Muscle of back (tissue), 11 donors: ENCODE measurements around the gene WBP1. TPM values are rescaled to one million over a fixed set of nuclear protein-coding genes. Genes with fewer than 3 reads are reported as not detected.
A peak's percentile ranks its signal among the peaks of the same experiment; 100 is the strongest.

Experiments used
- DNase-seq, 3 donors: peaks; one replicate each; pipeline versions ENCODE4 v3.0.0 to v3.0.0-alpha.2; 2013
- polyA plus RNA-seq, 10 donors: library from polyadenylated mRNA; unstranded; fragments of 120-200 nt; gene quantifications; one replicate each; pipeline ENCODE4 v1.2.1, GENCODE V29; 2013; ENCODE audit not compliant: insufficient read length in 10 of 10

WBP1 gene
- polyA plus RNA-seq, 10 donors = 46.2 to 59.2 (median 53.5) TPM

GRCh38 chr2:74501335-74502071 lies 43.3 kb downstream of the WBP1 start:
- peak in 1 of 3 donors; percentile 73 for DNase-seq

GRCh38 chr2:74502147-74502719 lies 44.0 kb downstream of the WBP1 start:
- DNase-seq = peak in 1 of 3 donors; percentile 67

DNA sequence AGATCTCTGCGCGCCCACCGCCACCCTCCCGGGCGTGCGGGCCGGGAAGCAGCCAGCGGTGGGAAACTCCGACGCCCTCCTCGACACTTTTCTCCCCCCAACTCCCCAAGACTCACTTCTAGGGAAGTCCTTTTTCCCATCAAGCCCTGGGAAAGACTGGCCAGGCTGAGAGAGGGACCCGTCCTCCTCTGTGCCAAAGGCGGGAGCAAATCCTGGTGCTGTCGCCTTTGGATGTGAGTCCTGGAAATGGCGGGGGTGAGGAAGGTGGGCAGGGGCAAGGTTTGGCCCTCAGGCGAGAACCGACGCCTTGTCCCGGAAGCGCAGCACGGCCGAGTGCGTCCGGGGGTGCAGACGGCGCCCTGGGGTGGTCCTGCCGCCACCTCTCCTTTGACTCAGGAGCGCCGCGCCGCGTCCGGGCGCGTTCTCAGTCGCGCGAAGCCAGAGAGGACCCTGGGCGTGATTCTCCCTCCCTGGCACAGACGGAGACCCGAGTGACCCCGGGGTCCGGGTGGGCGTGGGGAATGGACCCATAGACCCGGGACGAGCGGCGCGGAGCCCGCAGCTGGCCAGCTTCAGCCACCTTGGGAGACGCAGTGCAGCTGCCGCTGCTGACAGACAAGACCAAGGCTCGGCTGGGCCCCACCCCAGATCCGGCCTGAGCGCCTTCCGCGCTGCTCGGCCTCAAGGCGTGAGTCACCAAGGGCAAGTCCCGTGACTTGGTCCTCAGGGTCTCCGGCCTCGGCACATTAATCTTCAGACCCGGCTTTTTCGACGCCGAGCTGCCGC lies 44.7 kb downstream of the WBP1 start:
- peak; percentile 72 to 90 (median 79) for DNase-seq

- DNase-seq = no peak
Measured at GRCh38 chr2:74503506-74504475, 45.6 kb downstream of the WBP1 start.

GRCh38 chr2:74504591-74504990 lies 46.4 kb downstream of the WBP1 start:
- no peak for DNase-seq

- DNase-seq = no peak
Measured at GRCh38 chr2:74505448-74506246, 47.4 kb downstream of the WBP1 start.

GRCh38 chr2:74507145-74507925 lies 49.1 kb downstream of the WBP1 start, which contains the start of gene PCGF1:
PCGF1 (minus strand) TSS chr2:74507695; CDS start chr2:74507668, 27 bp downstream.
- DNase-seq = peak; percentile 98 to 100 (median 99)

GRCh38 chr2:74507926-74508520 lies 49.8 kb downstream of the WBP1 start:
- DNase-seq = peak in 1 of 3 donors; percentile 74

- no peak for DNase-seq
Measured at GRCh38 chr2:74510272-74510671, 52.0 kb downstream of the WBP1 start.

Other genes with a start within 250 kb of the WBP1 start
- 1 to 10 TPM; 1.4 to 3.9 (median 2.2) TPM for gene SLC4A5, start 115.0 kb upstream of the WBP1 start, polyA plus RNA-seq
- gene DCTN1, start 78.1 kb upstream of the WBP1 start, polyA plus RNA-seq = 100 to 1,000 TPM in 4 of 10 donors, 10 to 100 TPM in 6; 84.0 to 108 (median 97.6) TPM
- gene C2orf81, start 36.8 kb upstream of the WBP1 start, polyA plus RNA-seq = 1 to 10 TPM; 1.7 to 3.2 (median 2.4) TPM
- gene WDR54, start 36.7 kb upstream of the WBP1 start, polyA plus RNA-seq = 10 to 100 TPM in 5 of 10 donors, 1 to 10 TPM in 5; 7.8 to 17.2 (median 9.9) TPM
- 10 to 100 TPM; 35.1 to 64.2 (median 43.2) TPM for gene RTKN, start 16.5 kb upstream of the WBP1 start, polyA plus RNA-seq
- gene INO80B, start 3.4 kb upstream of the WBP1 start, polyA plus RNA-seq = 10 to 100 TPM; 15.4 to 24.6 (median 18.0) TPM
- 10 to 100 TPM; 22.2 to 40.7 (median 32.6) TPM for gene MOGS, start 6.9 kb downstream of the WBP1 start, polyA plus RNA-seq
- 10 to 100 TPM; 33.2 to 83.6 (median 56.9) TPM for gene MRPL53, start 14.2 kb downstream of the WBP1 start, polyA plus RNA-seq
- 10 to 100 TPM in 3 of 10 donors, 1 to 10 TPM in 7; 4.8 to 11.4 (median 7.1) TPM for gene CCDC142, start 24.6 kb downstream of the WBP1 start, polyA plus RNA-seq
- 10 to 100 TPM; 15.1 to 21.6 (median 18.0) TPM for gene TTC31, start 24.6 kb downstream of the WBP1 start, polyA plus RNA-seq
- gene LBX2, start 41.2 kb downstream of the WBP1 start, polyA plus RNA-seq = 1 to 10 TPM in 5 of 10 donors, under 1 TPM in 5; 0.52 to 1.6 (median 0.94) TPM
- gene PCGF1, start 49.3 kb downstream of the WBP1 start, polyA plus RNA-seq = 10 to 100 TPM; 10.3 to 16.0 (median 12.5) TPM
- gene TLX2, start 56.0 kb downstream of the WBP1 start, polyA plus RNA-seq = under 1 TPM in 2 of 10 donors, not detected in 8; 0.08 to 0.14 TPM
- gene DQX1, start 67.8 kb downstream of the WBP1 start, polyA plus RNA-seq = under 1 TPM in 5 of 10 donors, not detected in 5; 0.13 to 0.33 (median 0.16) TPM
- gene AUP1, start 71.3 kb downstream of the WBP1 start, polyA plus RNA-seq = 10 to 100 TPM; 52.6 to 85.2 (median 63.4) TPM
- 10 to 100 TPM; 22.5 to 32.7 (median 26.9) TPM for gene HTRA2, start 71.5 kb downstream of the WBP1 start, polyA plus RNA-seq
- gene LOXL3, start 95.5 kb downstream of the WBP1 start, polyA plus RNA-seq = 1 to 10 TPM; 6.4 to 9.8 (median 7.6) TPM
- gene DOK1, start 96.3 kb downstream of the WBP1 start, polyA plus RNA-seq = 1 to 10 TPM; 5.3 to 8.4 (median 6.4) TPM
- gene M1AP, start 189.9 kb downstream of the WBP1 start, polyA plus RNA-seq = under 1 TPM; 0.21 to 0.51 (median 0.28) TPM
- gene SEMA4F, start 195.8 kb downstream of the WBP1 start, polyA plus RNA-seq = 1 to 10 TPM; 2.4 to 5.6 (median 3.1) TPM